ENCODE data around the gene LST1.

The LST1 gene

DNA sequence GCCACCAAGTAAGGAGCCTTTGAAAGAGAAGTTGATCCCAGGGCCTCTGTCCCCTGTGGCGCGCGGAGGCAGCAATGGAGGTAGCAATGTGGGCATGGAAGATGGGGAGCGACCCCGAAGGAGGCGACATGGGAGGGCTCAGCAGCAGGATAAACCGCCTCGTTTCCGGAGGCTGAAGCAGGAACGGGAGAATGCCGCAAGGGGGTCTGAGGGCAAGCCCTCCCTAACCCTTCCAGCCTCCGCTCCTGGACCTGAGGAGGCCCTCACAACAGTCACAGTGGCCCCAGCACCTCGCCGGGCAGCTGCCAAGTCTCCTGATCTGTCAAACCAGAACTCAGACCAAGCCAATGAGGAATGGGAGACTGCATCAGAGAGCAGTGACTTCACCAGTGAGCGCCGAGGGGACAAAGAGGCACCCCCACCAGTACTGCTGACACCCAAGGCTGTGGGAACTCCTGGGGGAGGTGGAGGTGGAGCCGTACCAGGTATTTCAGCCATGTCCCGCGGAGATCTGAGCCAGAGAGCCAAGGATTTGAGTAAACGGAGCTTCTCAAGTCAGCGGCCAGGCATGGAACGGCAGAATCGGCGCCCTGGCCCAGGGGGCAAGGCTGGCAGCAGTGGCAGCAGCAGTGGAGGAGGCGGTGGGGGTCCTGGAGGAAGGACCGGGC lies 46.3 kb downstream of the LST1 start:
- no peak overlapping the region for H2AFZ ChIP-seq (ENCODE audit: low read depth, low read length, severe bottlenecking)
- H3K4me2 ChIP-seq (ENCODE audit: low read depth, low read length, poor library complexity, severe bottlenecking): no peak overlapping the region
- 0 out of 2 replicates have a peak, but pooled peaks cover 5% of the 10 kb centered on the region for H3K79me2 ChIP-seq (ENCODE audit: insufficient read depth, low read length)
- peaks cover 51% of the 10 kb centered on the region for H3K36me3 ChIP-seq (ENCODE audit: low read length)
- H4K20me1 ChIP-seq (ENCODE audit: low read depth, low read length): no peaks in the 10 kb centered on the region; the same call in 1 of the 2 replicates
- no peaks in the 10 kb centered on the region for H3K9me2 ChIP-seq (replicated peaks; ENCODE audit: insufficient read depth, low read length)
- H3F3A ChIP-seq (ENCODE audit: insufficient read depth): peaks cover 37% of the 10 kb centered on the region
- no peak overlapping the region for H3K27ac ChIP-seq (ENCODE audit: low read depth, low read length)
- no peak overlapping the region for H3K9ac ChIP-seq (ENCODE audit: low read length)
- TF ChIP-seq EZH2phosphoT487 (conservative IDR thresholded peaks at IDR 0.05; ENCODE audit: low read length): no peak
- TF ChIP-seq, protein P1, sequence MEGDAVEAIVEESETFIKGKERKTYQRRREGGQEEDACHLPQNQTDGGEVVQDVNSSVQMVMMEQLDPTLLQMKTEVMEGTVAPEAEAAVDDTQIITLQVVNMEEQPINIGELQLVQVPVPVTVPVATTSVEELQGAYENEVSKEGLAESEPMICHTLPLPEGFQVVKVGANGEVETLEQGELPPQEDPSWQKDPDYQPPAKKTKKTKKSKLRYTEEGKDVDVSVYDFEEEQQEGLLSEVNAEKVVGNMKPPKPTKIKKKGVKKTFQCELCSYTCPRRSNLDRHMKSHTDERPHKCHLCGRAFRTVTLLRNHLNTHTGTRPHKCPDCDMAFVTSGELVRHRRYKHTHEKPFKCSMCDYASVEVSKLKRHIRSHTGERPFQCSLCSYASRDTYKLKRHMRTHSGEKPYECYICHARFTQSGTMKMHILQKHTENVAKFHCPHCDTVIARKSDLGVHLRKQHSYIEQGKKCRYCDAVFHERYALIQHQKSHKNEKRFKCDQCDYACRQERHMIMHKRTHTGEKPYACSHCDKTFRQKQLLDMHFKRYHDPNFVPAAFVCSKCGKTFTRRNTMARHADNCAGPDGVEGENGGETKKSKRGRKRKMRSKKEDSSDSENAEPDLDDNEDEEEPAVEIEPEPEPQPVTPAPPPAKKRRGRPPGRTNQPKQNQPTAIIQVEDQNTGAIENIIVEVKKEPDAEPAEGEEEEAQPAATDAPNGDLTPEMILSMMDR (IDR thresholded peaks at IDR 0.05; ENCODE audit: insufficient read depth, low read length, poor library complexity, severe bottlenecking): no peak
- H3K4me3 ChIP-seq (ENCODE audit: insufficient read depth, low read length, poor library complexity, severe bottlenecking): no peak overlapping the region
- H3K9me3 ChIP-seq (ENCODE audit: insufficient read depth, low read length): no peaks in the 10 kb centered on the region
- no peaks in the 10 kb centered on the region for H3K27me3 ChIP-seq (ENCODE audit: low read length)

DNA sequence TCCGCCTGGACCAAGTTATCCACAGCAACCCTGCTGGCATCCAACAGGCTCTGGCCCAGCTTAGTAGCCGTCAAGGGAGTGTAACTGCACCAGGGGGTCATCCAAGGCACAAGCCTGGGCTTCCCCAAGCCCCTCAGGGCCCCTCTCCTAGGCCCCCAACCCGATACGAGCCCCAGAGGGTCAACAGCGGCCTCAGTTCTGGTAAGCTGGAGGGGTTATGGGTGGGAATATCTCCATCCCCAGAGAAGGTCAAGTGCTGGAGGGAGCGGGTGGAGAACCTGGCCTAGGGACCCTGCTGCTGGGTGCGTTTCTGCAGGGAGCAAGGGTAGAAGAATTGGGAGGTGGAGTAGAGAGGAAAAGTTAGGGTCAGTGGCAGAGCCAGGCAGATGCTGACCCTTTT lies 47.4 kb downstream of the LST1 start:
- H3K4me3 ChIP-seq (ENCODE audit: insufficient read depth, low read length, poor library complexity, severe bottlenecking): no peak overlapping the region
- H3K27me3 ChIP-seq (ENCODE audit: low read length): no peaks in the 10 kb centered on the region
- H3K4me2 ChIP-seq (ENCODE audit: low read depth, low read length, poor library complexity, severe bottlenecking): no peak overlapping the region
- H3K9me2 ChIP-seq (replicated peaks; ENCODE audit: insufficient read depth, low read length): no peaks in the 10 kb centered on the region
- H3K9me3 ChIP-seq (ENCODE audit: insufficient read depth, low read length): no peaks in the 10 kb centered on the region
- no peak overlapping the region for H3K9ac ChIP-seq (ENCODE audit: low read length)
- H3K36me3 ChIP-seq (ENCODE audit: low read length): peaks cover 48% of the 10 kb centered on the region
- H3F3A ChIP-seq (ENCODE audit: insufficient read depth): peaks cover 46% of the 10 kb centered on the region
- H3K79me2 ChIP-seq (ENCODE audit: insufficient read depth, low read length): 0 out of 2 replicates have a peak, but pooled peaks cover 4% of the 10 kb centered on the region
- H2AFZ ChIP-seq (ENCODE audit: low read depth, low read length, severe bottlenecking): no peak overlapping the region
- TF ChIP-seq, protein P1 (IDR thresholded peaks at IDR 0.05; ENCODE audit: insufficient read depth, low read length, poor library complexity, severe bottlenecking): no peak
- H4K20me1 ChIP-seq (ENCODE audit: low read depth, low read length): no peaks in the 10 kb centered on the region; the same call in 1 of the 2 replicates
- H3K27ac ChIP-seq (ENCODE audit: low read depth, low read length): no peak overlapping the region

DNA sequence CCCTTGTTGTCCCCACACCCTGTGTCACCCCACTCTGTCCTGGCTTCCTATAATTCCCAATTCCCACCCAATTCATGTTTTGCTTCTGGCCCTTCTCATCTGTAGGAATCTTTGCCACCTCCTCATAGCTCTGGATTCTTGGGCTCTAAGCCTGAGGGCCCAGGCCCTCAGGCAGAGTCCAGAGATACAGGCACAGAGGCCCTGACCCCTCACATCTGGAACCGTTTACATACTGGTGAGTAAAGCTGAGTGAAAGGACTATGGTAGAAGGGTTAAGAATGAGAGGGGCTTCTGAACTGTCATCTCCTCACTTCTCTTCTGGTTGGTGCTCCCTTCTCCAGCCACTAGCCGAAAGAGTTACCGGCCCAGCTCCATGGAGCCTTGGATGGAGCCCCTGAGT lies 48.1 kb downstream of the LST1 start:
- no peak overlapping the region for H3K9ac ChIP-seq (ENCODE audit: low read length)
- no peaks in the 10 kb centered on the region; the same call in 1 of the 2 replicates for H4K20me1 ChIP-seq (ENCODE audit: low read depth, low read length)
- no peak overlapping the region for H3K4me3 ChIP-seq (ENCODE audit: insufficient read depth, low read length, poor library complexity, severe bottlenecking)
- H3K9me3 ChIP-seq (ENCODE audit: insufficient read depth, low read length): no peaks in the 10 kb centered on the region
- peaks cover 42% of the 10 kb centered on the region for H3K36me3 ChIP-seq (ENCODE audit: low read length)
- no peak overlapping the region for H2AFZ ChIP-seq (ENCODE audit: low read depth, low read length, severe bottlenecking)
- peaks cover 53% of the 10 kb centered on the region for H3F3A ChIP-seq (ENCODE audit: insufficient read depth)
- TF ChIP-seq, protein P1 (IDR thresholded peaks at IDR 0.05; ENCODE audit: insufficient read depth, low read length, poor library complexity, severe bottlenecking): no peak
- no peak for TF ChIP-seq EZH2phosphoT487 (conservative IDR thresholded peaks at IDR 0.05; ENCODE audit: low read length)
- H3K4me2 ChIP-seq (ENCODE audit: low read depth, low read length, poor library complexity, severe bottlenecking): no peak overlapping the region
- no peak overlapping the region for H3K27ac ChIP-seq (ENCODE audit: low read depth, low read length)
- no peaks in the 10 kb centered on the region for H3K27me3 ChIP-seq (ENCODE audit: low read length)
- no peaks in the 10 kb centered on the region for H3K9me2 ChIP-seq (replicated peaks; ENCODE audit: insufficient read depth, low read length)
- 0 out of 2 replicates have a peak, but pooled peaks cover 4% of the 10 kb centered on the region for H3K79me2 ChIP-seq (ENCODE audit: insufficient read depth, low read length)
